ENCODE results near the gene RDH5. TPM values are rescaled to one million over a fixed set of nuclear protein-coding genes. Genes with fewer than 3 reads are reported as not detected.

RDH5 gene
- total RNA-seq, 3 donors from 2014 or later: 18.9 to 90.9 (median 21.6) TPM

DNA sequence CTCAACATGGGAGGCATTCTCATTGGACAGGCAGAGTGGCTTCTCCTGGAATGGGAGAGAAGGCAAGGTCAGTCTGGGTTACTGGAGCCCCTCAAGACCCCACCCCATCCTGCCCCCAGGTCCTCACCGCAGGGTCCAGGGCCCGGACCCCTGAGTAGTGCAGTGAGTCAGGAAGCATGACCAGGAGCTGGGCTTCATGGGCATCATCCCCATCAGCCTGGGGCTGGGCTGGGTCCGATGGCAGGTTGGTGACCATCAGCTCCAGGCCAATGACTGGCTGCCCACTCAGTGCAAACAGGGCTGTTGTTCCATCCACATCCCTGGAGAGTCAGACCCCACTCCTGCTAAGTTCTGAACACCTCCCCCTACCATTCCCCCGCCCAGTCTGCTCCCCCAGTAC lies 25.5 kb upstream of the RDH5 start:
- TF ChIP-seq POLR2AphosphoS5 (IDR thresholded peaks at IDR 0.05) (no peak), POLR2A (IDR thresholded peaks at IDR 0.05) (no peak)
- TF ChIP-seq, protein P1, sequence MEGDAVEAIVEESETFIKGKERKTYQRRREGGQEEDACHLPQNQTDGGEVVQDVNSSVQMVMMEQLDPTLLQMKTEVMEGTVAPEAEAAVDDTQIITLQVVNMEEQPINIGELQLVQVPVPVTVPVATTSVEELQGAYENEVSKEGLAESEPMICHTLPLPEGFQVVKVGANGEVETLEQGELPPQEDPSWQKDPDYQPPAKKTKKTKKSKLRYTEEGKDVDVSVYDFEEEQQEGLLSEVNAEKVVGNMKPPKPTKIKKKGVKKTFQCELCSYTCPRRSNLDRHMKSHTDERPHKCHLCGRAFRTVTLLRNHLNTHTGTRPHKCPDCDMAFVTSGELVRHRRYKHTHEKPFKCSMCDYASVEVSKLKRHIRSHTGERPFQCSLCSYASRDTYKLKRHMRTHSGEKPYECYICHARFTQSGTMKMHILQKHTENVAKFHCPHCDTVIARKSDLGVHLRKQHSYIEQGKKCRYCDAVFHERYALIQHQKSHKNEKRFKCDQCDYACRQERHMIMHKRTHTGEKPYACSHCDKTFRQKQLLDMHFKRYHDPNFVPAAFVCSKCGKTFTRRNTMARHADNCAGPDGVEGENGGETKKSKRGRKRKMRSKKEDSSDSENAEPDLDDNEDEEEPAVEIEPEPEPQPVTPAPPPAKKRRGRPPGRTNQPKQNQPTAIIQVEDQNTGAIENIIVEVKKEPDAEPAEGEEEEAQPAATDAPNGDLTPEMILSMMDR (IDR thresholded peaks at IDR 0.05): no peak
- Histone ChIP-seq H3K4me1 (no peaks in the 10 kb centered on the region), H3K27ac (no peak overlapping the region), H3K36me3 (no peaks in the 10 kb centered on the region), H3K9me3 (no peaks in the 10 kb centered on the region), H3K4me3 (no peak overlapping the region), H3K27me3 (no peaks in the 10 kb centered on the region)
- intact Hi-C loops (cut with DNase I; ENCODE audit: low total_unique reads): no loop called here
- DNase-seq (ENCODE audit: low spot score in 2 of 2): peak in 1 of 2 donors; percentile 36

DNA sequence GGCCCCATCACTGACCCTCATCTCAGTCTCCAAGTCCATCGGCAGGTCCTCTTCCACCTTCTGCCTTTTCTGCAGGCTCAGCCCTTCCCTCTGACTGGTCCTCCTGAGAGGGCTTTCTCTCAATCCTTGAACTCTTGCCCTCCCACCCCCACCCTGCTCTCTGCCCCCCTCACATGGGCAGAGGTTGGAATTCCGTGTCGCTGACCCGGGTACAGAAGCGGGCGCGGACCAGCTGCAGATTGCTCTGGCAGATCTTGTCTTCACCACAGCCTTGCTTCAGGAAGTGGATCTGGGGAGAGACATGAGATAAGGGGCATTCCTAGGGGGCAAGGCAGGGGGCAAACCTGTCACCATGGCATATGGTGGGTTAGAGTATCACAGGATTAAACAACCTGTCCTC lies 24.8 kb upstream of the RDH5 start:
- Histone ChIP-seq H3K4me3 (no peak overlapping the region), H3K4me1 (no peaks in the 10 kb centered on the region), H3K27me3 (no peaks in the 10 kb centered on the region), H3K9me3 (no peaks in the 10 kb centered on the region), H3K36me3 (no peaks in the 10 kb centered on the region), H3K27ac (no peak overlapping the region)
- TF ChIP-seq POLR2A (IDR thresholded peaks at IDR 0.05) (no peak), POLR2AphosphoS5 (IDR thresholded peaks at IDR 0.05) (no peak)
- TF ChIP-seq, protein P1 (IDR thresholded peaks at IDR 0.05): no peak
- intact Hi-C loops (cut with DNase I; ENCODE audit: low total_unique reads): no loop called here
- peak in 1 of 2 donors; percentile 43 for DNase-seq (ENCODE audit: low spot score in 2 of 2)

DNA sequence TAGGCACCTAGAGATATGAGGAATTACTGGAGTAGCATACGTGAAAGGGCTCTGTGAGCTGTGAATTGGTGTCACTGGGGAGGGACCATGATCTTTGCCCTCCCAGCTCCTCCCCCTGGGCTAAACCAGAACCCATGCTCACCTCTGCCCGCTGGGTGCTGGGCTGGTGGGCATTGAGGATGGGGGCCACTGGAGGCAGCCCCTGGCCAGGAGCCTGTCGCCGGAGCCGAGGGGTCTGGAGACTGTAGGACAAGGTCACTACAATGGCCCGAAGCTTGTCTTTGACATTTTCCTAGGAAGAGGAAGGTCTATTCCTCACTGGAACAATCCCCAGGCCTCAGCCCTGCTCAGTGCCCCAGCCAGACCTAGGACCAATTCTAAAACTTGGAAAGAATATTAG lies 24.1 kb upstream of the RDH5 start:
- no peaks in the 10 kb centered on the region for H3K9me3 ChIP-seq
- H3K4me3 ChIP-seq: no peak overlapping the region
- intact Hi-C loops (cut with DNase I; ENCODE audit: low total_unique reads): no loop called here
- no peaks in the 10 kb centered on the region for H3K36me3 ChIP-seq
- H3K27ac ChIP-seq: no peak overlapping the region
- no peaks in the 10 kb centered on the region for H3K27me3 ChIP-seq
- no peaks in the 10 kb centered on the region for H3K4me1 ChIP-seq
- TF ChIP-seq POLR2A (IDR thresholded peaks at IDR 0.05): no peak
- no peak for TF ChIP-seq POLR2AphosphoS5 (IDR thresholded peaks at IDR 0.05)
- TF ChIP-seq, protein P1 (IDR thresholded peaks at IDR 0.05): no peak
- DNase-seq (ENCODE audit: low spot score in 2 of 2): no peak

DNA sequence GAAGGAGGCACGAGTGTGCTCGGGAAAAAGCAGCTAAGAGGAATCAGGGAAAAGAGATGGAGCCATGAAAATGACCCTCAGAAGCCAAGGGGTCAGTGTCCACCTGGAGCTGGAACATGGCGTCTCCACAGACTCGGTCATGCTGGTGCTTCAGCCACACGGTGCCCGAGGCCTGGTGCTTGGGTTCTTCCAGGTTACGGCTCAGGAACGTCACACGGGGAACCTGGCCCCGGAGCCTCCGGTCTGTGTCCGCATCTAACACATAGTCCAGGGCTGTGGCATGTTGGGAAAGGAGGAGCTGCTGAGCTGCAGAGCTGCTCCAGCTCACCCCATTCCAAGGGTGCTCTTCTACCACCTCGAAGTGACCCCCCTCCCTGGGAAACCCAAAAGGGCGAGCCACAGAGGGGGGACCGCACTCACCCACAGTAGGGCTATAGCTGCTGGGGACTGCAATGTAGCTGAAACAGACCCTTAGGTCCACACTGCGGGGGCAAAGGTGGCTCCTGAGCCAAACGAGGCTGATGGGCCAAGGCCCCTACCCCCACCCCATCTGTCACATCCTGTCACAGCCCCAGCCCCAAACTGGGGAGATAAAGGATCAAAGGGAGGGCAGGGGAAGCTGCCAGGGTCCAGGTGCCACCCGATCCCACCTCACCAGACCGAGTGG lies 23.3 kb upstream of the RDH5 start:
- DNase-seq (ENCODE audit: low spot score in 2 of 2): peak in 1 of 2 donors; percentile 49
- Histone ChIP-seq H3K36me3 (no peaks in the 10 kb centered on the region), H3K4me3 (no peak overlapping the region), H3K27ac (no peak overlapping the region), H3K4me1 (no peaks in the 10 kb centered on the region), H3K9me3 (no peaks in the 10 kb centered on the region), H3K27me3 (no peaks in the 10 kb centered on the region)
- TF ChIP-seq, protein P1 (IDR thresholded peaks at IDR 0.05): no peak
- intact Hi-C loops (cut with DNase I; ENCODE audit: low total_unique reads): no loop called here

DNA sequence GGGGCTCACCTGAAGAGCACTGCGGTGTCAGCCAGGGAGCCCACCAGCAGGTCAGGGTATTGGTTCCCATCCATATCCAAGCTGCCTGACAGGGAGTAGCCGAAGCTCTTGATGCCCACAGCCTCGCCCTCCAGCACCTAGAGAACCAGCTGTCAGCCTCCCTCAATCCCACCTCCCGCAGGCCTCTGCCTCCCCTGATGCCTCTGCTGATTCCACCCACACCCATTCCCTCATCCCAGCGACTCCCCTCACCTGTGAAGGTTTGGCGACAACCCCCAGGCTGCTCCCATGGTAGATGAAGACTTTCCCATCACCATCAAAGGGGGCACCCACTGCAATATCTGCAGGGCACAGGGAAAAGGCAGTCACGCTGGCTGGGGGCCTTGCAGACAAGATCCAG lies 22.5 kb upstream of the RDH5 start:
- Histone ChIP-seq H3K4me1 (no peaks in the 10 kb centered on the region), H3K36me3 (no peaks in the 10 kb centered on the region), H3K9me3 (no peaks in the 10 kb centered on the region), H3K27ac (no peak overlapping the region), H3K27me3 (no peaks in the 10 kb centered on the region), H3K4me3 (no peak overlapping the region)
- intact Hi-C loops (cut with DNase I; ENCODE audit: low total_unique reads): no loop called here
- TF ChIP-seq POLR2AphosphoS5 (IDR thresholded peaks at IDR 0.05) (no peak), POLR2A (IDR thresholded peaks at IDR 0.05) (no peak)
- TF ChIP-seq, protein P1 (IDR thresholded peaks at IDR 0.05): no peak
- DNase-seq (ENCODE audit: low spot score in 2 of 2): peak in 1 of 2 donors; percentile 15
